GM18499 (cell line): Measurements from ENCODE around the gene ACE.

Experiments used
- ATAC-seq: cut with Tn5 transposase; IDR thresholded peaks from one replicate; pipeline ENCODE4 v1.9.1; 2021; ENCODE audit warnings: moderate number of reproducible peaks; ENCODE audit not compliant: insufficient read depth, unreplicated experiment

Gene ACE

DNA sequence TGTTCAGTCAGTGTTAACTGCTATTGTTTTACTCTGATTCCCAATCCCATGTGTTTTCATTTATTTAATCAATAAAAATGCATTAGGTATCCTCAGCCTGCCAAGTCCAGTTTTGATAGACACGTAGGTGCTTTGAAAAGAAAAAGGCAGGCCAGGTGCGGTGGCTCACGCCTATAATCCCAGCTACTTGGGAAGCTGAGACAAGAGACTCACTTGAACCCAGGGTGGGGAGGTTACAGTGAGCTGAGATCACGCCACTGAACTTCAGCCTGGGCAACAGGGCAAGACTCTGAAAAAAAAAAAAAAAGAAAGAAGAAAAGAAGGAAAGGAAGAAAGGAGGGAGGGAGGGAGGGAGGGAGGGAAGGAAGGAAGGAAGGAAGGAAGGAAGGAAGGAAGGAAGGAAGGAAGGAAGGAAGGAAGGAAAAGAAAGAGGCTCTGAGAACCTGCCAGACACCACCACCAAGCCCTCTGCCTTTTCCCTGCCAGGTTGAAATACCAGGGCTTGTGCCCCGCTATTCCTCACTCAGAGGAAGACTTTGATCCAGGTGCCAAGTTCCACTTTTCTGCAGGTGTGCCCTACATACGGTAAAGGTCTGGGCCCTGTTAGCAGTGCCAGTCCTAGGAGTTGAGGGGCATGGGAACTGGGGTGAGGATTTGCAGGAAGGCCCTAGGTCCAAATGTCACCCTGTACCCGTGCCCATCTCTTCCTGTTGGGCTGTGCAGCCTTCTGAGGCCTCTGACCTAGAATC, 36.2 kb downstream of the ACE start:
- ATAC-seq = no peak

DNA sequence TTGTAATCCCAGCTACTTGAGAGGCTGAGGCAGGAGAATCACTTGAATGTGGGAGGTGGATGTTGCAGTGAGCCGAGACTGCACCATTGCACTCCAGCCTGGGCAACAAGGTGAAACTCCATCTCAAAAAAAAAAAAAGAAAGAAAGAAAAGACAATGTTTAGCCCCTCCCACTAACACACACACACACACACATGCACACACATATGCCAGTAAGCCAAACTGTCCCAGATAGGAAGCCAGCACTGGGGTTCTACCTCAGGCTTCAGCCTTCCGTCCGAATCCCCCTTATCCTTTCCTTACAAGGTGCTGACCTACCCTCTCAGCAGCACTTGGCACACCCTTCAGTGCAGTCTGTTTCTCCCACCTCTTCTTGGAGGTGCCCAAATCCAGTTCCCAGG, 37.6 kb downstream of the ACE start:
- ATAC-seq = no peak

DNA sequence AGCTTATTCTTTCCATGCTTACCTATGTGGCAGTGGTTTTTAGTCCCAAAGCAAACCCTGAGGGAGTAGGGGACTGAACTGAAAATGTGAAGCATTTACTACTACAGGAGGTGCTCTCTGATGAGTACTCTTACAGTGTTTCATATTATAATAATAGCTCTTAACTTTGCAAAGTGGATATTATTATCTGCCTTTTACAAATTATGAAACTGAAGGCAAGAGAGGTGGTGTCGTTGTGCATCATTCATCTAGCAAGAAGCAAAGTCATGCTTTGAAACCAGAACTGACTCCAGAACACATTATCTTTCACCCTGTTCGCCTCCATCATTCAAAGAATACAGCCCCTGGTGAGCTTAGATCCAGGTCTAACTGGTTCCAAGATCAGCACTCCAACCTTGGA, 38.1 kb downstream of the ACE start:
- ATAC-seq = no peak

DNA sequence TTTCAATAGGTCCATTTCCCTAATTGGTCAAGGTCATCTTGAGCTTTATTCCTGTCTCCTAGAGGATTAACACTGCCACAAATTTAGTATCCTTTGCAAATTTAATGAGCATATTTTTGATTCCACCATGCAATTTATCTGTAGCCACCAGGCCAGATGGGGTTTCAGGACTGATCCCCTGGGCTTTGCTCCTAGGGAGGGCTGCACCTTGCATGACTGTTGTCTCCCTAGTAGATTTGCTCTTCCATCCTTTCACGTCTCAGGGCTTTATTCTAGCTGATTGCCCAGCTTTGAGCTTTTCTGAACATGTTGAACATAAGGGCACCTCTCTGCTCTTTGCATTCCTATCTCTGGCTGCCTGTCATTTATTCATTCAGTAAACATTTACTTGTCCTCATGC, 38.6 kb downstream of the ACE start:
- ATAC-seq = no peak

DNA sequence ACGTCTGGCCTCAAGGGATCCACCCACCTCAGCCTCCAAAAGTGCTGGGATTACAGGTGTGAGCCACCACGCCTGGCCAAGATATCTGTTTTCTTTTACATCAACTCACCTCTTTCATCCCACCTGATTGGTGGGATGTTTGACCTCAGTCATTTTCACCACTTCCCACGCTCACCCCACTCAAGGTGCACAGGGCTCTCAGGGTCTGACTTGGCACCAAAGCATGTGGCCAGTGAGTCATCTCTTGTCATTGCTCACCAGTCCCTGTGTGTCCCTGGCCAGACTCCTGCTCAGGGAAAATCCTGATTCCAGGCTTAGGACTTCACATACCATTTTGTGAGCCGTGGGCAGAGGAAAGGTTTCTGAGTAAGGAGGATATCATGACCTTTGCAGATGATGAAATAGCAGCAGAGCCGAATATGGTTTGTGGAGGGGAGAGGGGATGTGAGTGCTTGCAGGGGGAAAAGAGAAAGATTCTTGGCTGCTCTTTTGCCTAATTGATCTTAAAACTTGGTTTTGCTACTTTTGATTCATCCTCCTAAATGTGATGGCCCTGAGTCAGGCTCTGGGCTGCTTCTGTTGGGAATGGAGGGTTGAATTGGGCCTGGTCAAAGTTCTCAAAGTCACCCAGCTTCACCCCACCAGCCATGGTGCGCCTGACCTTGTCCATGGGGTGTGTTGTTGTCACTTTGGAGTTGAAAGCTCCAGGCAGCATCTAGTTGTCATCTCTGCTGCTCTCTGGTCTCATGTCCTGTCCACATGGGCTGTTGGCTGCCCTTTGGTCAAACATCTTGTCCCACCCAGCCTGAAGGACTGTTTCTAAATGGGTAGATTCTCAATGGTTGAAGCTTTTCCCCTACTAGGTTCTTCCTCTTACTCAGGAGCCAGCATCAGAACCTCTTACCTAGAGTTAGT, 40.3 kb downstream of the ACE start:
- ATAC-seq = no peak

DNA sequence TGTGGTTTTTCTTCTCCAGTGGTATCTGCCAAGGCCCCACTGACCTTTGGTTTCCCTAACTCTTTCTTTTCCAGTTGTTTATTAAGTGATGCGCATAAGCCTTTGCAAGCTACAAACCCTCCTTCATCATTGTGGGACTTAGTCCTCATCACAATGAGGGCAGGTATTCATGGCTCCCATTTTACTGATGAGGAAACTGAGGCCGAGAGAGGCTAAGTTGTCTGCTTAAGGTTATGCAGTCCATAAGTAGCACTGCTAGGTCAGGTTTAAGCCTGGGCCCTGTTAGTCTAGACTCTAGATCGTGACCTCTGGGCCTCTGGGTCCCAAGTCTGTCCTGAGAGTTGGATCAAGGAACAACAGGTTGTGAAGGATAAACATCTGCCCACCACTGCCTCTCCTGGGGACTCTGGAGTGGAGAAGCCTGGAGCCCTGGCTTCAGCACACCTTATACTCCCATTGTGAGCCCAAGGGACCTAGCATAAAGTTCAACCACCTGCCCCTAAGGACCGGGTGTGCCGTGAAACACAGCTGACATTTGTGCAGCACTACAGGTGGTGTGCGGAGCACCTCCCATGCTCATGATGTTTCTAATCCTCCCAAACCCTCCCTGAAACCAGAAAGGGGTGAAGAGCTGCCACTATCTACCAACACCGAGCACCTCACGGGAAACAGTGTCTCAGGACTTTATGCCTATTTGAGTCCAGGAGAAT, 41.1 kb downstream of the ACE start:
- ATAC-seq = no peak

DNA sequence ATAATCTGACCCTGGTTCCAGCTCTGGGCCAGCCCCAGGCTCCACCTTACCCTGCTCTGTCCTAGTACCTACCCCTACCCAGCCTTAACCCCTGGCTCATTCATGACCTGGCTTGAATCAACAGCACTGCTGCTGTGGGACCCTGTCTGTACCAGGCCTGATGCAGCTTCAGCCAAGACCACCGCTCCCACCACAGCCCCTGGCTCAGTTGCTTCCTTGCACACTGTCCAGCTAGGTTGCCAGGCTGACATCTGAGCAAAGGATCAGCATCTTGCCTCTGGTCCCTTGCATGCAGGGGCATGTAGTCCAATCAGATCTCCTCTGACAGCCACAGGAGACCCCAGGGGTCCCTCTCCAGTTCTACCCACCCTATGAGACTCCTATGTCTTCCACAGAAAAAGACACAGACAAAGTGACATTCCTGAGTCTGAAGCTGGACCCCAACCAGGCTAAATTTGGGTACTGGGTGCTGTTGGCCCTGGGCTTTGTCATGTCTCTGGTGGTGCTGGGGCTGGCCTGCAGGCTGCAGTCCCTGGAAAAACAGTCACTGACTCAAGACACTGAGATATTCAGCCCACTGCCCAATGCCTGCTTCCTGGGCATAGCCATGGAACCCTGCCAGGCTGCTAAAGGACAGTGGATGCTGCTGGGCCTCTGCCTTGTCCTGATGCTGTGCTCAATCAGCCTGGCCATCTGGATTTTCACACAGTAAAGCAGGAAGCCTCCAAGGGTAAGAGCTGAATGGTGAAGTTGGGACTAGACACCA, 42.4 kb downstream of the ACE start:
- no peak for ATAC-seq

DNA sequence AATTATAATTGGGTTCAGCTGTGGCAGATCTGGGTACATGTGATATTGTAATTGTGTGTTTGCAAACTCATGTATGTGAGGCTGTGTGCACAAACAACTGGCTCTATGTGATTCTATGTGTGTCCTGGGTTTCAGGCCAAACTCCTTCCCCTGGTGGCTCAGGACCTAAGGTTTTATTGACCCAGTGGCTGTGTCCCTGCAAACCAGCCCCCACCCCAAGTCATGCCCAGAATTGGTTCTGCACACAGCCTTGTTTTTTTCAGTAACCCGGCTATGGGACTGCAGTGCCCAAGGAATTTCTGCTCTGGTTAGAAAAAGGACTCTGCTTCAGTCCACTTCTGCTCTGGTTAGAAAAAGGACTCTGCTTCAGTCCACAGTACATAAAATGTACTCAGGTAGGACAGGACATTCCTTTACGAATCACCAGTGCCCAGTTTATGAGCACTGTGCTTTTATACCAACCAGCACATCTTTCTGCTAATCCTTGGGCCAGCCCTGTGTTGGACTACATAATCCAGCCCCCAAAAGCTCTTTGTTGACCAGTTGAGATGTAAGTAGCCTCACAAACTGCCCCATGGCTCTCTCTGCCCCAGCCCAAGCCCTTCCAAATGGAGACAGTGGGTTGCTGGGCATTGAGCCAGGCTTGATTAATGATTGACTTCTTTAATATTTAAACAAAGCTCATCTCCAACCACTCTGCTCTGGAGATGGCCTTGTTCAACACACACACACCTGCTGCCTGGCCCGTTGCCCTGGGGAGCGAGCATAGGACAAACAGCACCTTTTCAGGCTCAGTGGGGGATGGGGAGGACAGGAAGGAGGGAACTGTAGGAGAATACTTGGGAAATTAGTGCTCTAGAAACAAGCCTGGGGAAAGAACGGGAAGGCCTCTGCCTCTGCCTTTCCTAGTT, 43.4 kb downstream of the ACE start:
- no peak for ATAC-seq

DNA sequence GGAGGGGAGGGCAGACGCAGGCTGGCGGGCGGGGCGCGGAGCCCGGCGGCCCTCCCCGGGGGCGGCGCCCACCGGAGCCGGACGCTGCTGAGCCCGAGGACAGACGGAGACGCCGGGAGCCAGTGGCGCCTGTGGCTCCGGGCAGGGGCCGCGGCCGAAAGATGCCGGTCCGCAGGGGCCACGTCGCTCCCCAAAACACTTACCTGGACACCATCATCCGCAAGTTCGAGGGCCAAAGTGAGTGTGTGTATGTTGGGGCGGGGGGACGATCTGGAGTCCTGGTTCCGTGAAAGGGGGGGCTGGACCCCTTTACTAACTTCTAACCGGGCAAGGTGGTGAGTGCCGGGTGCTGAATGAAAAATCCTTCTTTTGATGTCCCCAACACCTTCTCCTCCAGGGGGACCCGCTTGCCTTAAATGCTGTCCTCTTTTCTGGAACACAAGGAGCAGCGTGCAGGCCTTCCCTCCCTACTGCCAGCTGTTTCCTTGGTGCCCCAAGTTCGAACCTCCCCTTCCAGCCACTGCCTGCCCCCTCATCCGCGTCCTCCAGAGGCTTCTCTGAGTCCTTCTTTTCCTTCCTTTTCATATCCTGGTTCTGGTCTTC, 46.5 kb downstream of the ACE start, which contains the start of gene KCNH6:
Gene KCNH6, plus strand, starts transcription at position 106 of the 603 bp plus-strand sequence. Its CDS starts 56 bp downstream, at position 162.
- no peak for ATAC-seq

DNA sequence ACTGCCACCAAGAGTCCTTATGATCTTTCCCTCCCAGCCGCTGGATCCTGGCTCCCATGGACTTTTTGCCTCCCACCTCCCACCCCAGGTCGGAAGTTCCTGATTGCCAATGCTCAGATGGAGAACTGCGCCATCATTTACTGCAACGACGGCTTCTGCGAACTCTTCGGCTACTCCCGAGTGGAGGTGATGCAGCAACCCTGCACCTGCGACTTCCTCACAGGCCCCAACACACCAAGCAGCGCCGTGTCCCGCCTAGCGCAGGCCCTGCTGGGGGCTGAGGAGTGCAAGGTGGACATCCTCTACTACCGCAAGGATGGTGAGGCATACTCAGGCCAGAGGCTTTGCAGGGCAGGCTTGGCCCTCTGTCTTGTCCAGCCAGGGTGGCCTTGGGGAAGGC, 47.2 kb downstream of the ACE start:
- no peak for ATAC-seq

DNA sequence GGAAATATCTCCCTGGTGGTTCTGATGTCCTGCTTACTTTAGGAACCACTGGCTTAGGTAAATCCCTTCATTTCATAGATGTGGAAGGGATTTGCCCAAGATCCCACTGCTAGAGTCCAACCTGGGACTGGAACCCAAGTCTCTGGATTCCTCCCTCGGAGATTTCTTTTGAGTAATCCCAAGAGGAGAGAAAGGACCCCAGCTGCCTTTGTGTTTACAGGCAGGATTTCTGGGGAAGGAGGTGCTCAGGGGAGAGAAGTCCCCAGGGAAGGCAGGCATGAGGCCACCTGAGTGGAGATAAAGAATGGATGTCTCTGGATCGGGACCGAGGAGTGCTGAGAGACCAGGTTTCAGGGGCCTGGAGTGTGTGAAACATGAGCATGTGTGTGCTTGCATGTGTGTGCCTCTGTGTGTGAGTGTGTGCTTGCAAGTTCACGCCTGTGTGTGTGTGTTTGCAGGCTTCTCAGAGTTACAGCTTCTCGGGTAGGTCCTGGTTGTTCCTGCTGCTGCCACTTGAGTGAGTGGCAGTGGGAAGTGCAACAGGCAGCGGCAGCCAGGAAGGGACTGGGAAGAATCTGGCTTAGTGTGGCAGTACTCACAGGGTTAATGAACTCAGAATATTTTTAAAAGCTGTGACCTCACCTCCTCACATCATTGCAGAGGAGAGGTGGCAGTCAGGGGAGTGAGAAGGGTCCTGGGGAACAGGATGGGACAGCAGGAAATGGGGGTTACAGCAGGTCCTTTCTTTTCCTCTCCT, 48.5 kb downstream of the ACE start:
- no peak for ATAC-seq

DNA sequence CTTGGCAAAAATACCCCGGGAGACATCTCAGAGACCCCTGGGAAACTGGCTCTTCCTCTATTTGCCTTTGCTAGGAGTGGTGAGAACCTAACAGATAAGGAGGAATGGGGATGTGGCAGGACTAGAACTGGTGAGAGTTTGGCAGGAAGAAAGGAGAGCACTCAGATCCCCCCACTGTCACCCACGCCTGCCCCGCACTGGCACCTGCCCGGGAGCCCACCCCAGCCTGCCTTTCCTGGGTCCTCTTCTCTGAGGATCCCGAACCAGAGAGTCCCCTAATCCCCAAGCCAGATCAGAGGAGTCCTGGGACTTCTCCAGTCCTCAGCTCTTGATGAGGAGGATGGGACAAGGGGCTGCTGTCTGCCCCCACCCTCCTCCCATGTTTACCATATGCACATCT, 50.0 kb downstream of the ACE start:
- ATAC-seq = no peak

DNA sequence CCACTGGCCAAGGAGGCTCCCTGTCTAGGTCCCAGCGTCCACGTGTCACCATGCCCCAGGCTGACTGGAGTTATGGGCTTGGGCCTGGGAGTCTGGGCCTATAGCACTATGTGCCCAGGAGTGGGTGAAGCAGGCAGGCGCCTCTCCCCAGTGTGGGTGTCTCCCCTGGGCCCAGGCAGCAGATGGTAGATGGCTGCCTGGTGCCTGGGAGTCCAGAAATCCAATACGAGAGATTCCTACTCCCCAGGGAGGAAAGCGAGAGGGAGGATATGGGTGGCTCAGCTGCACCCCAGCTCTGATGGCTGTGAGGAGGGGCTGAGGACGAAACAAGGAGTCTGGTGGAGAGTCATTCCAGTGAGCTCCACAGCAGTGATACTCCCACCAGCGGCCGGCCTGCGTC, 51.3 kb downstream of the ACE start:
- no peak for ATAC-seq

DNA sequence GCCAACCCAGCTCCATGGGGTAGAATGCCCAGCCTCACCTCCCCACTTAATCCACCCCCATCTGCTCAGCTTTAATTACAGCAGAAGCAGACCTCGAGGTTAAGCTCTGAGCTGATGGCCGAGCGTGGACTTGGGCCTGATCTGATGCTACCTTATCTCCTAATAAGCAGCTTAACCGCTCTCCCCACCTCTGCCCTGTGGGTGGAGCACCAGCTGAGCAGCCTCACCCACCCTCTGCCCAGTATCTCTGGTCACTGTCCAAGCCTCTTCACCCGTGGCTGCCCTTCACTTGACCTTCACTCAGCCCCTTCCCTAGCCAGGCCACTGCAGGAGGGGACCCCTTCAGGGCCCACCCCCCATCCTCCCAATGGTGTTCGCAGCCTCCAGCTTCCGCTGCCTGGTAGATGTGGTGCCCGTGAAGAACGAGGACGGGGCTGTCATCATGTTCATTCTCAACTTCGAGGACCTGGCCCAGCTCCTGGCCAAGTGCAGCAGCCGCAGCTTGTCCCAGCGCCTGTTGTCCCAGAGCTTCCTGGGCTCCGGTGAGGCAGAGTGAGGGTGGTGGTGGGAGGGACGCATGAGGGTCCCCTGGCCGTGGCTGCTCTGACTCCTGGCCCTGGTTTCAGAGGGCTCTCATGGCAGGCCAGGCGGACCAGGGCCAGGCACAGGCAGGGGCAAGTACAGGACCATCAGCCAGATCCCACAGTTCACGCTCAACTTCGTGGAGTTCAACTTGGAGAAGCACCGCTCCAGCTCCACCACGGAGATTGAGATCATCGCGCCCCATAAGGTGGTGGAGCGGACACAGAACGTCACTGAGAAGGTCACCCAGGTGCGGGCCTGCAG, 53.1 kb downstream of the ACE start:
- no peak for ATAC-seq

DNA sequence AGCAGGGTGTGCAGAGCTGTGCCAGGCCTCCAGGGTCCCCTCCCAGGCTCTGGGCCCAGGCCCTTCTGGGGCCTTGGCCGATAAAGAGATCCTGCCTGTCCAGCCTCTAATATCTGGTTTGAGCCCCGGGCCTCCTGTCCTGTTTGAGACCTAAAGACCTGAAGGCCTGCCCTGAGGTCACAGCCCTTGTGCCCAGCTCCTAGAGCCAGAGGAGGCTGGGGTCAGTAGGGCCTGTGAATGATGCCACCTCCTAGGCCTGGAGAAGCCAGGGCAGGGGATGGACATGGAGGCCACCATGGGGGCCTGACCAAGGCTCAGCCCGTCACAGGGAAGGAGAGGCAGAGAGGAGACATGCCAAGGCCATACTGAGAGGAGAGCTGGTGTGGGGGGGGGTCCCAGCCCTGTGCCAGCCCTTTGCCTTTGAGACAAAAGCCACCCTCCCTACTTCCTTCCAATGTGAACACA, 53.7 kb downstream of the ACE start:
- ATAC-seq = no peak

DNA sequence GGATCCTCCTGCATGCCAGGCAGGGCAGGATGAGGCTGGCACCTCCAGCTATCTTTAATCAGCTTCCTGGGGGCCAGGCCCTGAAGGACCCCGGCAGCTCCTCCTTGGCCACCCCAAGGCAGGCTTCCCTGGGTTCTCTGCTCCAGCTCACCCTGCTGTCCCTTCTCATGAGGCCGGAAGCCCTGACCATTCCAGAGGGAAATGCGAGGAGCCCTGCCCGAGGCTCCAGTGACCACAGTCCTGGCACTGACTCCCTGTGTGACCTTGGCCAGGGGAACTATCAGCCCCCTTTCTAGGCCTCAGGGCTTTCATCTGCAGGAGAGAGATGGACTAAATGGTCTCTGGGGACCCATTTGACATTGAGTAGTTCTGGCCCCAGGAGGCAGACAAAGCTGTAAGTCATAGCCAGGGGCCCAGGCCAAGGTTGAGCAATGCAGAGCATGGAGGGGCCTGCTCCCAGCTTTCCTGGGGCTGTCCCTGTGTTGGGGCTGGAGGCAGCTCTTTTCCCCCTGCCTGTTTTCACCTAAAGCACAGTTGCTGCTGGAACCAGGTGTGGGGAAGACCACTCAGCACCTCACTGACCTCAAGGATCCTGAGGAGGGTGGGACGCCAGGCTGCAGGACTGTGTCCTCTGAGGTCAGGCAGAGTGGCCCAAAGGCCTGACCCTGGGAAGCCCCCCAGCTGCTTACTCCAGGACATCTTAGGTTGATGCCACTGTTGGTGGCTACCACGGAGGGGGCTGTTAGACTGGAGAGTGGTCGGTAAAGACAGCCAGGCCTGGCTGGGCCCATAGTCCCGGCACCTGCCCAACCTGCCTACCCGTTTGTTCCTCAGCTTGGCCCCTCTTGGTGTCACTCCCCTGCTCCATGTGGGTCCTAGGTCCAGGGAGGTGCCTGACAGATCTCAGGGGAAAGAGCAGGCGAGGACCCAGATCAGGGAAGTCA, 54.4 kb downstream of the ACE start:
- ATAC-seq = no peak
